Stimulated activated CD4-positive, alpha-beta T cell treated with anti-CD3 and anti-CD28 coated beads, TNF-alpha, amount 100 ng/mL, for 24 hours (primary cell): ENCODE results near the gene C1QB.
"Not testable (repeated sequence)": the region's sequence is repeated elsewhere in the genome, so short reads cannot be mapped to it uniquely, and the experiment has no call there.

Experiments
- DNase-seq, 3 experiments: peaks; one replicate each; pipeline ENCODE4 v3.0.0-alpha.2; 2020; ENCODE audit warnings: low read depth in 3 of 3

The C1QB gene

GRCh38 chr1:22662986-22663408 lies 10.0 kb downstream of the C1QB start:
- no peak for DNase-seq

DNA sequence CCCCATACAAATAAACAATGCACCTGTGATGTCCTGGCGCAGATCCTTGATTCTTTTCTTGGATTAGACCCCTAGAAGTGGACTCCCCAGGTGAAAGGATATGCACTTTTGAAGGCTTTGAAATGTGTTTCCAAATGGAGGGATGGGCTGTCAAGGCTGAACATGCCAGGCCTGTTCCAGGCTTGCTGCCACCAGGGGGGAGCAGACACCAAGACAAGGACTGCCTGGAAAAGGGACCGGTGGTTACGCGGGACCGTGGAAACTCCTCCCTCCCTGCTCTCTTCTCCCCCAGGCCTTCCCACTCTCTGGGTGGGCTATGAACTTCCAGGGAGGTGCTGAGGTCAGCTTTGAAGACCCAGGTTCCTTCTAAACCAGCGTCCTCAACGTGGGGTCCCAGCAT lies 12.7 kb downstream of the C1QB start:
- no peak for DNase-seq

DNA sequence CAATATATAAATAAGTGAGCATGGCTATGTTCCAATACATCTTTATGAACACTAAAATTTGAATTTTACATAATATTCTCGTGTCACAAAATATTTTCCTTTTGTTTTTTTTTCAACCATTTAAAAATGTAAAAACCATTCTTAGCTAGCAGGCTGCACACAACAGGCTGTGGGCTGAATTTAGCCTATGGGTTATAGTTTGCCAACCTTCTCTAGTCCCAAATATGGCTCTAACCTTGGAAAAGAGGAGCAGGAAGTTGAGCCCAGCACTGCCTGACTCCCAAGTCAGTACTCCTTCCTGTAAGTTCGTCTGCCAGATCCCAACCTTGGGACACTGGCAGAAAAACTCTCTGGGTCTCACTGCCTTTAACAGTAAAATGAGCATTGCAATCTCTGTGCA lies 13.4 kb downstream of the C1QB start:
- no peak for DNase-seq

DNA sequence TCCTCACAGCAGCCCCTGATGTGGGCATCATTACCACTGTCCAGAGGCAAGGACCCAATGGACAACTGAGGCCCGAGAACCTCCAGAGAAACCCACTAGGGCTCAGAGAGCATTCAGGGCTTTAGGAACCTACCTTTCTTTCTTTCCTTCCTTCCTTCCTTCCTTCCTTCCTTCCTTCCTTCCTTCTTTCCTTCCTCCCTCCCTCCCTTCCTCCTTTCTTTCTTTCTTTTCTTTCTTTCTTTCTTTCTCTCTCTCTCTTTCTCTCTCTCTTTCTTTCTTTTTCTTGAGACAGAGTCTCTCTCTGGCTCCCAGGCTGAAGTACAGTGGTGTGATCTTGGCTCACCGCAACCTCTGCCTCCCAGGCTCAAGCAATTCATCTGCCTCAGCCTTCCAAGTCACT lies 15.8 kb downstream of the C1QB start:
- not testable (repeated sequence) for DNase-seq

DNA sequence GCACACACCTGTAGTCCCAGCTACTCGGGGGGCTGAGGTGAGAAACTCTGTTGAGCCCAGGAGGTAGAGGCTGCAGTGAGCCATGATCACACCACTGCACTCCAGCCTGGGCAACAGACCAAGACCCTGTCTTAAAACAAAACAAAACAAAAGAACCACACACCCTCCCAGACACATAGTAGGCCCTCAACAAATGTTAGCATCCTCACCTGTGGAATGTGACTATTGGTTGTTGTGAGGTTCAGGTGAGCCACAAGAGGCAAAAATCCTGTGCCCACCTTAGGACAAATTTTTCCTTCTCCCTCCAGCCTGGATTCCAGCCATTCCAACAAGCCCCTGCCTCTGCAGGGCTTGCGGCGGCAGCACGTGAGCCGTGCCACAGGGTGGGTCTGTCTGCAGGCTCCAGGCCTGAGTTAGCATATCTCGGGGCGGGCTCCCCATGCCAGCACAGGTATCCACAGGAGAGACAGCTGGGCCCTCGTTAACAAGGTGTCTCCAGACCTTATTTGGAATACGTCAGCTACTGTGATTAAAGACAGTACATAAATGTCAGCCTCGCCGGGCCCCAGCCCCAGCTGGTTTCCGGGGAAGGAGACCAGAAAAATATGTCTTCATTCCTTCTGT lies 17.4 kb downstream of the C1QB start:
- DNase-seq = no peak

- DNase-seq = no peak
Measured at GRCh38 chr1:22671999-22672398, 19.0 kb downstream of the C1QB start.

- peak in 1 of 3 experiments; percentile 25 for DNase-seq
Measured at GRCh38 chr1:22673486-22674409, 20.7 kb downstream of the C1QB start.

DNA sequence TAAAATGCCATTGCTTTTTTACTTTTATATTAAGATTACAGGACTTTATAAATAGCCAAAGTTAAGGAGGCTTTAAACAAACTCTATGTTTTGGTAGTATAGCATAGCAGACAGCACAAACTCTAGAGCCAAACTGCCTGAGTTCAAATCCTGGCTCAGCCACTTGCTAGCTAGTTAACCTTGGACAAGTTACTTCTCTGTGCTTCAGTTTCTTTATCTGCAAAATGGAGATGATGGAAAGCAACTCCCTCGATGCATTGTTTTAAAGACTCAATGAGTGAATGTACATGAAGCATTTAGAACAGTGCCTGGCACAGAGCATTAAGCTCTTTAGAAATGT lies 21.3 kb downstream of the C1QB start:
- DNase-seq = no peak

DNA sequence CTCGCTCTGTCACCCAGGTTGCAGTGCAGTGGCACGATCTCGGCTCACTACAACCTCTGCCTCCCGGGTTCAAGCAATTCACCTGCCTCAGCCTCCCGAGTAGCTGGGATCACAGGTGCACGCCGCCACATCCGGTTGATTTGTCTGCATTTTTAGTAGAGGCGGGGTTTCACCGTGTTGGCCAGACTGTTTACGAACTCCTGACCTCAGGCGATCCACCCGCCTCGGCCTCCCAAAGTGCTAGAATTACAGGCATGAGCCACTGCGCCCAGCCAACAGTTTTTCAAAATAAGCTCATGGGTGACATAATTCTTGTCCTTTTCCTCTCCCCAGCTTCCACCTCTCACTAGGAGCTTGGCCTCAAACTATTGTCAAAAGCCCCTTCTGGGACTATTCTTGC lies 23.1 kb downstream of the C1QB start:
- not testable (repeated sequence) for DNase-seq

DNA sequence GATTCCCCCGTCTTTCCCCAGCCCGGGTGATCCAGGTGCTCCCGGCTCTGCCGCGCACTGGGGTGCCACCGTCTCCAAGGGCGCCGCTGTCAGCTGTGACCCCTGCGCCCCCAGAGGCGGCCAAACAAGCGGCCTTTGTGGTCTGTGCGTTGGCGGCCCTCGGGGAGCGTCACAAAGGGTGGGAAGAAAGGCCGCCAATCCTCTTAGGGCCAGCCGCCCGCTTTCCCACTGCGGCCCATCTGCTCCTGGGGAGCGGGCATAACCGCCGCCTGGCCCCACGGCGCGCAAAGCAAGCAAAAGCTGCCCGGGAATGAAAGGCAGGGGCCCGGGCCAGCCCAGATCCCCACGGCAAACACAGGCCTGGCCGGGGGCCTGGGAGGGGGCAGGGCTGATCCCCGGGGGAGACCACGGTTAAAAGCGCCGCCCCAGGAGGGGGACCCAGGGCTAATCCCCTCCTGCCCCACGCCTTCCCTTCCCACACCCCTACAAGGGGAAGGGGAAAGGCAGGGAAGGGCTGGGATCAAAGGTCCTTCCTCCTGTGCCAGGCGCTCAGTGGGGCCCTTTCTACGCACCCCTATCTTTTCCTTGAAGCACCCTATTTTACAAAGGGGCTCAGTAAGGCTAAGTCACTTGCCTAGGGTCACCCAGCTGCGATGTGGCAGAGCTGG lies 24.0 kb downstream of the C1QB start:
- DNase-seq = no peak

GRCh38 chr1:22677931-22678896 lies 25.2 kb downstream of the C1QB start:
- no peak for DNase-seq

DNA sequence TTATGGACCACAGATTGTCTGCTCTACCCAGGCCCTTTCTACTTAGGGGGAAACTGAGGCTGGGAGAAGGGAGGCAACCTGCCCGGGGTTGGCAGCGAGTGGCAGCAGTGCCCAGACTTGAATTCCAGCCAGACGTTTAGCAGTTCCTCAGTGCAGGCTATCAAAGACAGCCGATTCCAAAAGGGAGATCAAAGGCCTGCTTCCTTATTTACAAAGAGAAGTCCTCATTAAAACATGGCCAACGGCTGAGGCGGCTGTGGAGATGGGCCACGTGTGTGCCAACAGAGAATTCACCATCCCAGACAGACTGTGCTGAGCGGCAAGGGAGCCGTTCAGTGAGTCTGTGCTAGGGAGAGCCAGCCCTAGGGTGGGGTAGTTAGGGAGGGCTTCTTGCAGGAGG lies 27.7 kb downstream of the C1QB start:
- DNase-seq = no peak

DNA sequence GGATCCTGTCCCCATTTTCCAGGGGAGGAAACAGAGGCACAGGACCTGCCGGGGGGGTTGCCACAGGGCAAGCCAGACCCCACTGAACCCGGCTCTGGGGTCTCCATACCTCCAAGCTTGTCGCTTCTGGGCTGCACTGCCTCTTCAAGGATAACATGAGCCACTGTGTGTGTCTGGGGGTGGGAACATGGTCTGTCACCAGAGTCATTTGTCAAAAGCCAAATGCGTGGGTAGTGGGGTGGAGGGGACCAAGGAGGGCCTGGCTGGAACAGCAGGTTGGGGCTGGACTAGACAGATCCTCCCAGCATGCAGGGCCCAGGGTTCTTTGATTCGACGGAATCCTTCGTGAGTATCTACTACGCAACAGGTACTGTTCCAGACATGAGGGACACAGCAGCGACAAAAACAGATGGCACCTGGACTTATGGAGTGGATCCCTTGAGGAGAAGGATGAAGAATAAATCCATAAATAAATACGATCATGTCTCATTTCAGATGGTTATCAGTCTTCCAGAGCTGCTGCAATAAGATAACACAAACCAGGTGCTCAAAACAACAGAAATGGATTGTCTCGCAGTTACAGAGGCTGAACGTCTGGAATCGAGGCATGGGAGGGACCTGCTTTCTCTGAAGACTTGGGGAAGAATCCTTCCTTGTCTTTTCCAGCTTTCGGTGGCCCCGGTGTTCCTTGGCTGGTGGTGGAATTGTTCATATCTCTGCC lies 28.7 kb downstream of the C1QB start:
- no peak for DNase-seq

DNA sequence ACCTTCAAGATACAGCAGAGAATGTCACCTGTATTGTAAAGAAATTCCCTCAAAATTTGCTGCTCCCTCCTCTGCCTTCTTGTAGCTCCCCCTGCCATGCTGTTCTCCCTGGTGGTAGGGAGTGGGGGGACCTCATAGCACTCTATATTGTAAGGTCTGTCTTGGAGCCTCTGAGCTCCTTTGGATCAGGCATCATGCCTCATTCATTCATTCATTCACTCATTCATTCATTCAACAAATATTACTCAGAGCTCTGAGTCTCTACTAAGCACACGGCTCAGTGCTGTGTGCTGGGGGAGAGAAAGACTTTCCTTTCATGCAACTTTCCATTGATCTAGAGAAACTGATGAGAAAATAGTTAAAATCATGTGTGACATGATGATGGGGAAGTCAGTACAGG lies 30.5 kb downstream of the C1QB start:
- DNase-seq = no peak

GRCh38 chr1:22685591-22686059 lies 32.6 kb downstream of the C1QB start:
- no peak for DNase-seq

- no peak for DNase-seq
Measured at GRCh38 chr1:22687191-22687590, 34.2 kb downstream of the C1QB start.

DNA sequence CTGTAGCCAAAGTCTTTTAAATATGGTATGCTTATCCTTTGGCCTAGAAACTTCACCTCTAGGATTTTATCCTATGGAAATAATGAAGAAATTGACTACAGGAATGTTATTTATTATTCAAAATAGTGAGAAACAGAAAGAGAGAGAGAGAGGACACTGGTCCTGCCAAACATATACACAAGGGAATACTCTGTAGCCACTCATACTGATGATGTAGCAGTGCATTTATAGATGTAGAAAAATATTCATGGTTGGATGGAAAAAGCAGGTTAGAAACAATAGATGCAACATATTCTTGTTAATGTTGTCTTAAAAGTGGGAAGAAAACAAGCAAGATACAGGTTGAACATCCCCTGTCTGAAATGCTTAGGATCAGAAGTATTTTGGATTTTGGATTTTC lies 35.4 kb downstream of the C1QB start:
- DNase-seq = no peak

DNA sequence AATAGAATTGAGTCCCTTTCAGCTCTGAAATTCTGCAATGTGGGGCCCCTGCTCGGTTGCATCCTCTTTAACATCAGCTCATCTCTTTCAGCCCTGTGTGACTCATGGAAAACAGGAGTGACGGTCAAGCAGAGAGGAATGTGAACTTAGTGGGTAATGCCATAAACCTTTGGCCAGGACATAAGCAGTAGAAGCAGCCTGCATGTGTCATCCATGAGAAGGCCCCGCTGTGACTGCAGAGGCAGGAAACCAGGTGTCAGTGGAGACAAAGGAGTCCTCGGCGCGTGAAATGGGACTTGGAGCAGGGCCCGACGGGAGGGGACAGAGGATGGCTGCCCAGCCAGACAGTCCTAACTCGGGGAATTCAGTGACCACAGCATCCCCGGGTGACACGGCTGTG lies 36.5 kb downstream of the C1QB start:
- DNase-seq = no peak

DNA sequence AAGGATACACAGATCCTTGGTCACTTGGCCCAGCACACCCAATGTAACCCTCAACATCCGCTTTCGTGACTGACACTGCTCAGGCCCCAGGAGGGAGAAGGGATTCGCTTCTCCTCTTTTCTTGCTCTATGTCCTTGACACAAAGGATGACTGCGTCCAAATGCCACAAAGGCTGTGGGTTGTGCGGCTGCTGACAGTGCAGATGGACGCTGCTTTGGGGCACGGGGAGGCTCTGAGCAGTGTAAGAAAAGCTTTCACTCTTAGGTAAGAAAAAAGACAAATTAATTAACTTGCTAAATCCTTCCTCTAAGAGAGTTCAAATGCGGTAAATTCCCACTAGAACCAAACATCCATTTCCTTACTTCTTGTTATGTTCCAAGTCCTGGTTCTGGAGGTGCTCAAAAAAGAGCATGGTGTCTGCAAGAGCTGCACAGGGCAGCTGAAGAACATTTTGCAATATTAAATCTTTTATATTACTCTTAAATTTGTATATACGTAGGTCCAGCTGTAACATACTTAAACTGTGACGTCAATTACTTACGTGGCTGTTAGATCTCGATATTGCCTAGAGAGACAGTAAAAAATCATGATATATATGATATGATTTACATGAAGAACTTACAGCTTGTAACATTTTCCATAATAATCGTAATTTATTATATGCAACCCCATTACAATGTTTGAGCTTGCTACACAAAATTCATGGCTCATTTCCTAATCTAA lies 38.2 kb downstream of the C1QB start:
- DNase-seq = no peak

- DNase-seq = no peak
Measured at GRCh38 chr1:22694172-22694571, 41.1 kb downstream of the C1QB start.
